AG09319 (cell line): Measurements from ENCODE around the gene RACGAP1.
A peak's percentile ranks its signal among the peaks of the same experiment; 100 is the strongest.

ENCODE experiments used
- DNase-seq: peaks from one replicate; pipeline ENCODE4 v3.0.0-alpha.2; 2010; ENCODE audit warnings: low read depth; ENCODE audit errors: extremely low read depth
- TF ChIP-seq, protein P1 (sequence below): IDR thresholded peaks from 2 replicates; pipeline ENCODE4 v1.5.1; 2011; ENCODE audit warnings: low read depth, mild to moderate bottlenecking, inconsistent platforms, low read length, moderate library complexity

The RACGAP1 gene

GRCh38 chr12:50022903-50023302 is 2.4 kb downstream of the RACGAP1 start:
- no peak for DNase-seq

DNA sequence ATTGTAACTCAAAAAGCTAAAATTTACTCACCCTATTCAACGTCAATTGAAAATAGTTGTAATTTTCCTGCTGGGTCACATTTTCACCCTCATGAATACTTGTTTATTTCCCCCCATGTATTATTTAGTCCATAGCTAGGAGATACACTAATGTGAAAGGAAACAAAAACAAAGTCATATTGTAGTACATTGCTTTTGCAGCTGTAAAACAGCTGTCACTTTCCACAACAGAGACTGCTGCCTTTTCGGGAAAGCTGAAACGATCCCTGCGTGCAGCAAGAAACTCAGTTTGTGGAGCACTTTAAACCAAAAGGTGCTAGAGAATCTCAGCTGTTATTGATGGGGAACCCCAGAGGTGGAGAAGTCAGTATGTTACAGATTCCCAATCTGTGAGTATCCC is 4.3 kb downstream of the RACGAP1 start:
- TF ChIP-seq, protein P1, sequence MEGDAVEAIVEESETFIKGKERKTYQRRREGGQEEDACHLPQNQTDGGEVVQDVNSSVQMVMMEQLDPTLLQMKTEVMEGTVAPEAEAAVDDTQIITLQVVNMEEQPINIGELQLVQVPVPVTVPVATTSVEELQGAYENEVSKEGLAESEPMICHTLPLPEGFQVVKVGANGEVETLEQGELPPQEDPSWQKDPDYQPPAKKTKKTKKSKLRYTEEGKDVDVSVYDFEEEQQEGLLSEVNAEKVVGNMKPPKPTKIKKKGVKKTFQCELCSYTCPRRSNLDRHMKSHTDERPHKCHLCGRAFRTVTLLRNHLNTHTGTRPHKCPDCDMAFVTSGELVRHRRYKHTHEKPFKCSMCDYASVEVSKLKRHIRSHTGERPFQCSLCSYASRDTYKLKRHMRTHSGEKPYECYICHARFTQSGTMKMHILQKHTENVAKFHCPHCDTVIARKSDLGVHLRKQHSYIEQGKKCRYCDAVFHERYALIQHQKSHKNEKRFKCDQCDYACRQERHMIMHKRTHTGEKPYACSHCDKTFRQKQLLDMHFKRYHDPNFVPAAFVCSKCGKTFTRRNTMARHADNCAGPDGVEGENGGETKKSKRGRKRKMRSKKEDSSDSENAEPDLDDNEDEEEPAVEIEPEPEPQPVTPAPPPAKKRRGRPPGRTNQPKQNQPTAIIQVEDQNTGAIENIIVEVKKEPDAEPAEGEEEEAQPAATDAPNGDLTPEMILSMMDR = no peak
- DNase-seq = no peak

More at GRCh38 chr12:50022903-50023302, 2.4 kb downstream of the RACGAP1 start:
- TF ChIP-seq, protein P1 = no peak

- DNase-seq = no peak
- TF ChIP-seq, protein P1 = no peak
These were observed 5.8 kb downstream of the RACGAP1 start for GRCh38 chr12:50019524-50019923.

DNA sequence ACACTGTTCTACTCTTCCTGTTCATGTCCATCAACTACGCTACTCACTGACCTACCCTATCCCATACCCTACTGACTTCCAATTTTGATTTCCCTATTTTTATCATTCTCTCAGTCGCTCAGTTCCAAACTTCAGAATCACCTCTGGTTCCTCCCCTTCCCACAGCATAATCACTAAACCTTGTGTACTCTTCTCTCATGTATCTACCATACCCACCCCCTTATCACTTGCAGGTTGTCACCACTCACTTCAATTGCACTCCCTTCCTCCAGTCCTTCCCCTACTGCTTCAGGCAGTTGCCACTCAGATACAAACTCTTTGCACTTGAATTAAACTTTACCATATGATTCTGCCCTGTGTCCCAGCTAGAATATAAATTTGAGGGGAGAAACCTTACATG is 6.3 kb downstream of the RACGAP1 start:
- DNase-seq = no peak
- TF ChIP-seq, protein P1 = no peak

- TF ChIP-seq, protein P1 = no peak
- DNase-seq = no peak
These were observed 7.1 kb downstream of the RACGAP1 start for GRCh38 chr12:50018154-50018553.

DNA sequence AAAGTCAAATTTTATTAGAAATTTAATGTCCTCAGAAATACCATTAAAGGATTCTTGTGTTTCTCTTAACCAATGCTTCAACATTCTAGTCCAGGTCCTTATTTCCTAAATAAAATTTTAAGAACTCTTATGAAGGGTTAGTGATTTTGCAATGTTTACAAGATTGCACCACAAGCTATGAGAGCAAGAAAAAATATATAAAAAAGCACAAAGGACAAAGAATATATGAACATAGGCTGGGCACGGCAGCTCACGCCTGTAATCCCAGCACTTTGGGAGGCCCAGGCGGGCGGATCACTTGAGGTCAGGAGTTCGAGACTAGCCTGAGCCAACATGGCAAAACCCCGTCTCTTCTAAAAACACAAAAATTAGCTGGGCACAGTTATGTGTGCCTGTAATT is 7.7 kb downstream of the RACGAP1 start:
- TF ChIP-seq, protein P1 = no peak
- DNase-seq = no peak

GRCh38 chr12:50016501-50017475 is 8.5 kb downstream of the RACGAP1 start:
- TF ChIP-seq, protein P1 = no peak; the same call in 1 of the 2 replicates
- peak; percentile 67 for DNase-seq
